VCaP (cell line): ENCODE results near the gene EIF5.
A peak's percentile ranks its signal among the peaks of the same experiment; 100 is the strongest.

Source experiments
- H3K27ac ChIP-seq: fragments of 450-650 bp; 2 replicates; pipeline ENCODE4 v1.5.1; 2017
- TF ChIP-seq, protein P1 (sequence below): fragments of 450-650 bp; conservative IDR thresholded peaks from 2 replicates; pipeline ENCODE4 v1.5.1; 2017; ENCODE audit warnings: mild to moderate bottlenecking, moderate library complexity

The EIF5 gene

DNA sequence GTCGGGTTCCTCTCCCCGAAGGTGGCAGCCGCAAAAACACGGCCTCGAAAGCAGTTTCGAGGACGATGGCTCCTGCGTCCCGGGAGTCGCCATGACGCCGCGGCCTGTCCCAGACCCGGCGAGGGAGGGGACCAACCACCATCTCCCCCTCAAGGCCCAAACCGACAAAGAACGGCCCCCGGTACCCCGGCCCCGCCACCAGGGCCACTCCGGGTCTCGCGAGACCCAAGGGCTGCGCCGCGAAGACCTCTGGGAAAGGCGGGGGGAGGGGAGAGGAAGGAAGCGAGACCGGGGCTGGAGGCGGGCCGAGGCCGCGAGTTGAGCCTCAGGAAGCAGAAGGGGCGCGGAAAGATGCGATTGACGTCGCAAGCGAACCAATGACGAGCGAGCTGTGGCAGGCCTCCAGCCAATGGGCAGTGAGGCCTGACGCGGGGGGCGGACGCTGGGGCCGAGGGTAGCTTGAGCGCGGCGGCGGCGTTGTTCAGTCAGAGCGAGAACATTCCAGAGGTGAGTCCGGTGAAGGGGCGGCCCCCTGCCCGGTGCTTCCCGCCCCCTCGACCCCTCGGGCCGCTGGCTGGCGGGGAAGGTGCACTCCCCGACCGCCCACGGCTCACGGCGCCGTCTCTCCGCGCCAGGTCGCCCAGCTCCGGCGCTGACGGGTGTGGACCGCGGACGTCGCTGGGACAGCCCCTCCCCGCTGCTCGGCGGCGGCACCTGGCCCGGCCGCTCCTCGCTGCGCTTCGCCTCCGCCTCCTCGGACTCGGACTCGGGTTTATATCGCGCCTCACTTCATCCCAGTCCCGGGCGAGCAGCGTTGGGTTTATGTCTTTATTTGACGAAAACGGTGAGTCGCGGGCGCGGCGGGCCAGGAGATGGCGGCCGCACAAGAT lies at the start of gene EIF5:
Gene EIF5, plus strand, starts transcription at position 484 of the 890 bp plus-strand sequence. CDS start 1,624 bp downstream, outside the sequence.
- TF ChIP-seq, protein P1, sequence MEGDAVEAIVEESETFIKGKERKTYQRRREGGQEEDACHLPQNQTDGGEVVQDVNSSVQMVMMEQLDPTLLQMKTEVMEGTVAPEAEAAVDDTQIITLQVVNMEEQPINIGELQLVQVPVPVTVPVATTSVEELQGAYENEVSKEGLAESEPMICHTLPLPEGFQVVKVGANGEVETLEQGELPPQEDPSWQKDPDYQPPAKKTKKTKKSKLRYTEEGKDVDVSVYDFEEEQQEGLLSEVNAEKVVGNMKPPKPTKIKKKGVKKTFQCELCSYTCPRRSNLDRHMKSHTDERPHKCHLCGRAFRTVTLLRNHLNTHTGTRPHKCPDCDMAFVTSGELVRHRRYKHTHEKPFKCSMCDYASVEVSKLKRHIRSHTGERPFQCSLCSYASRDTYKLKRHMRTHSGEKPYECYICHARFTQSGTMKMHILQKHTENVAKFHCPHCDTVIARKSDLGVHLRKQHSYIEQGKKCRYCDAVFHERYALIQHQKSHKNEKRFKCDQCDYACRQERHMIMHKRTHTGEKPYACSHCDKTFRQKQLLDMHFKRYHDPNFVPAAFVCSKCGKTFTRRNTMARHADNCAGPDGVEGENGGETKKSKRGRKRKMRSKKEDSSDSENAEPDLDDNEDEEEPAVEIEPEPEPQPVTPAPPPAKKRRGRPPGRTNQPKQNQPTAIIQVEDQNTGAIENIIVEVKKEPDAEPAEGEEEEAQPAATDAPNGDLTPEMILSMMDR = 0 out of 2 replicates have a peak, but pooled peaks have one; percentile 7

DNA sequence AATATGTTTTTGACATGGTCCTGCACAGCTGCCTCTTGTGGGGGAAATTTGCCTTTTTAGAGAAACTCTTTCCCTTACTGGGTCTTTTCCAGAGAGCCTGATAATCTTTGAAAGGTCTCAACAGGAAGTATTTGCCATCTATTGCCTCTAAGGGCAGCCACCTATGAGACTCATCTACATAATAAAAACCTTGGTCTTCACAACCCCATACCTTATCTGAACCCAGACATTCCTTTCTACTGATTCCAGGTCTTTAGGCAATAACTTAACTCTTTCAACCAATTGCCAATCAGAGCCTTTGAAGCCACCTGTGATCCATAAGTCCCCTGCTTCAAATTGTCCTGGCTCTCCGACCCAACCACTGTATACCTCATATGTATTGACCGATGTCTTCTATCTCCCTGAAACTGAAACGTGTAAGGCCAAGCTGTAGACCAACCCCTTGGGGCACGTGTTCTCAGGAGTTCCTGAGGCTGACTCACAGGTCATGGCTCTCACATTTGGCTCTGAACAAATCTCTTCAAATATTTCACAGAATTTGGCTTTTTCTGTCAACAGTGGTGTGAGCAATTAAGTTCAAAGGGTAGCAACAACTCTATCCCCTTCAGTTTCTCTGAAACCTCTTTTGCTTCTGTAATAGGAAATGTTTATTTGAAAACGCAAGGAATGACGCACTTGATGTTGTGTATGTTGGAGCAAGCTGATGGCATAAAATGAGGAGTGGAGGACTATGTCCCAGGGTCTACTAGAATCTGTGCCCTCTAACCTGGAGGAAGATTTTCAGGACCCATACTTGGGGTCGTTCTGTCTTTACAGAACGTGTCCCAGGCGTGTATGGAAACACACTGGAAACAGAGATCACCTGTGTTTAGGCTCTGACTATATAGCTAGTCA lies 49.2 kb upstream of the EIF5 start:
- TF ChIP-seq, protein P1 = no peak
- no peak overlapping the region for H3K27ac ChIP-seq

More for the DNA sequence above, at the start of gene EIF5:
- peak within 1 kb of the TSS; percentile 99 for H3K27ac ChIP-seq

DNA sequence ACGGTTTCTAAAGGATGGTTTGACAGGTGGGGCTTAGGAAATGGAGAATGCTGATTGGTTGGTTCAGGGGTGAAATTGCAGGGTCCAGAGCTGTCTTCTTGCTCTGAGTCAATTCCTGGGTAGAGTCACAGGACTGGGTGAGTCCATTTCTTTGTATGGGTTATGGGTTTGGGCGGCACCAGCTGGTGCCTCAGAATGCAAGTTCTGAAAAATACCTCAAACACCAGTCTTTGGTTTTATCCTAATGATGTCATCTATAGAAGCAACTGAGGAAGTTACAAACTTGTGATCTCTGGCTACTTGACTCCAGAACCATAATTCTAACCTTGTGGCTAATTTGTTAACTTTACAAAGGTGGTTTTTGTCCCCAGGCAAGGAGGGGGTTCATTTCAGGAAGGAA lies 47.6 kb upstream of the EIF5 start:
- no peak overlapping the region for H3K27ac ChIP-seq
- TF ChIP-seq, protein P1 = no peak

DNA sequence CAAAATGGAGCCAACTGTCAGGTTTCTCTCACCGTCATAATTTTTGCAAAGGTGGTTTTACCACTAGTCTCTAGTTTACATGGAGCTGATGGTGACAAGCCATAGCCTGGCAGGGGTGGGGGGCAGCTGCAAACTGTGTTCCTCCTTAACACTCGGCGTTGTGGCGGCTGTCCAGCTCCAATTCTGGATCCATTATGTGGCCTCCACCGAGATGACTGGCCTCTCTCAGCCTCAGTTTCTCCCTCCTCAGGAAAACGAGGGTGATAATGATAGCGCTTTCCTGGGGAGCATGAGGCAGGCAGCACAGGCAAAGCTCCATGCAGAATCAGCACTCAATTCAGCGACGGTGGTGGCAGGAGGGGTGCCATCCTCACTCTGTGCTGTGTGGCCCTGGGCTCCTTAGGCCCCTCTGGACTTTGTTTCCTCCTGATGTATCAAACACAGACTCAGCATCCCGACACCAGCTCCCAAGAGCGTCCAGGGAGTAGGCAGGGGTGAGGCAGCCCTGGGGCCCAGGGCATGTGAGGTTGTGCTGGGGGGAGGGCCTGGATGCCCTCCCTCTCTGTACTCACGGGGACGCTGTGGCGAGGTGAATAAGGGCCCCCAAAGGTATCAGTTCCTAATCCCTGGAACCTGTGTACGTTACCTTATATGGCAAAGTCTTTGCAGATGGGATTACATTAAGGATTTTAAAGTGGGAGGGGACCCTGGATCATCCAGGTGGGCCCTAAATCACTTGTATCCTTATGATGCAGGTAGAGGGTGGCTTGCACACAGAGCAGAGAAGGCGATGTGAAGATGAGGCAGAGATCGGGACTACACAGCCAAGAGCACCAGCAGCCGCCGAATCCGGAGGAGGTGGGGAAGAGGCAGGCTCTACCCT lies 46.8 kb upstream of the EIF5 start:
- H3K27ac ChIP-seq = no peak overlapping the region
- TF ChIP-seq, protein P1 = no peak

DNA sequence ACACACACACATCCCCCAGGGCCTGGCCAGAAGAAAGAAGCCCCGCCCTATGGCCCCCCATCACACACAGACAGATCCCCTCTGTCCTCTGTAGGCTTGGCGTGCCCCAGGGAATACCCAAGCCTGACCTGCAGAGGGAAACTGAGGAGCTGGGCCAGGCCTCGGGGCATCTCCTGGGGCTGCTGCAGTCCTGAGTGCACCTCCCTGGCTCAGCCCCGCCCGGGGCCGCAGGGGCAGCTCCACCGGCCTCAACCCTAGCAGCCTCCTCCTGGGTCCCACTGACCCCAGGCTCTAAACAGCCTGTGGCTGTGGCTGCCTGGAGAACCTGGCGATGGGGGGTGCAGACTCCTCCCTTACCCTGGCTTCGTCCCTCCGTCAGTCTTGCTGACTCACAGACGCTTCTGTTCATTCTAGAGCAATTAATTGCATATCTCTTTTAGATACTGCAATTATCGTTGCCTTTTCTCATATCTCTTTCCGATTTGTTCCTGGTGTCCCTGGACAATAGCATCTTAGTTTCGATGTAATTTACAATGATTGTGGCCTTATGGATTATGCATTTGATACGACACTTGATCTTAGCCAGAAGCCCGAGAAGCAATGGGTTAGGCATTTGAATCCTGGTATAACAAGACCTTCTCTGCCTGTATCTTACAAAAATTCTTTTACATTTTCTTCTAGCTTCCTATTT lies 45.8 kb upstream of the EIF5 start:
- TF ChIP-seq, protein P1 = no peak
- no peak overlapping the region for H3K27ac ChIP-seq

DNA sequence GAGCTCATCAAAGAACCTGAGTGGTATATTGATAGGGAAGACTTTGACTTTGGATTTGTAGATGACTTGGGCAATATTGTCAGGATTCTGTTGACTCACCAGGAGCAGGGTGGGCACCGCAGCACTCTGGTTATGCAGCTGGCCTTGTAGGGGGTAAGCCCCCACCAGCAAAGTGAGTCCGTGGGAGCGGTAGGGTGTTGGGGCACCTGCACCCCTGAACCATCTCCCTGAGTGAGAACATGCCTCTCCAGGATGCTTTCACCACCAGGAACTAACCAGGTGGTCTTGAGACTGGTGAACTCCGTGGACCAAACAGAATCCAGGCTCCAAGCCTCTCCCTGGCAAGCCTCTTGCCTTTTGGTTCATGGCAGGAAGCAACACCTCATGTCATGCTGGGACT lies 44.0 kb upstream of the EIF5 start:
- no peak overlapping the region for H3K27ac ChIP-seq
- TF ChIP-seq, protein P1 = no peak
